DMS114 treated with DMSO at 0.1 percent for 48 hours (cell line): ENCODE data around the gene NUDT16L1.

Experiments used
- DNase-seq: peaks from one replicate; lab custom pipeline; 2025; ENCODE audit not compliant: unreplicated experiment; lab: John Stamatoyannopoulos, UW

NUDT16L1 gene

DNA sequence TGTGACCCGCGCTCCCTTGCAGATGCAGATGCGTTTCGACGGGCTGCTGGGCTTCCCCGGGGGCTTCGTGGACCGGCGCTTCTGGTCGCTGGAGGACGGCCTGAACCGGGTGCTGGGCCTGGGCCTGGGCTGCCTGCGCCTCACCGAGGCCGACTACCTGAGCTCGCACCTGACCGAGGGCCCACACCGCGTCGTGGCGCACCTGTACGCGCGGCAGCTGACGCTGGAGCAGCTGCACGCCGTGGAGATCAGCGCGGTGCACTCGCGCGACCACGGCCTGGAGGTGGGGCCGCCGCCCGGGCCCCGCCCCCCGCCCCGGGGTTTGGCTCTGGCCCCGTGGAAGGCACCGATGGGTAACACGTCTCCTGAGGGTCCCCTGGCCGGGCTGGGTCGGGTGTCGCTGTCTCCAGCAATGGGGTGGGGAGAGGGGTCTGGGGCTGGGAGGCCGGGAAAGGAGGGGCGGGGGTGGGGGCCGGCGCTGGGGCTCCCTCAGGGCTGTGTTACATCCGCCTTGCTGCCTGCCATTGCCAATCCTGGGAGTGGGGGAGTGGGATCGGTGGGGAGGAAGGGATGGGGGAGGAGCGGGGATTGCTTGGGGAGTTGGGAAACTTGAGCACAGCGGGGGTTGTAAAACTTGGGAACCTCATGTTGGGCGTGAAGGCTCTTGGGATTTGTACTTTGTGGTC is 737 bp downstream of the NUDT16L1 start:
- DNase-seq = no peak

- DNase-seq = no peak
Observed at GRCh38 chr16:4694642-4695451, 1.5 kb downstream of the NUDT16L1 start.

- DNase-seq = no peak
Observed at GRCh38 chr16:4695473-4696171, 2.3 kb downstream of the NUDT16L1 start.

DNA sequence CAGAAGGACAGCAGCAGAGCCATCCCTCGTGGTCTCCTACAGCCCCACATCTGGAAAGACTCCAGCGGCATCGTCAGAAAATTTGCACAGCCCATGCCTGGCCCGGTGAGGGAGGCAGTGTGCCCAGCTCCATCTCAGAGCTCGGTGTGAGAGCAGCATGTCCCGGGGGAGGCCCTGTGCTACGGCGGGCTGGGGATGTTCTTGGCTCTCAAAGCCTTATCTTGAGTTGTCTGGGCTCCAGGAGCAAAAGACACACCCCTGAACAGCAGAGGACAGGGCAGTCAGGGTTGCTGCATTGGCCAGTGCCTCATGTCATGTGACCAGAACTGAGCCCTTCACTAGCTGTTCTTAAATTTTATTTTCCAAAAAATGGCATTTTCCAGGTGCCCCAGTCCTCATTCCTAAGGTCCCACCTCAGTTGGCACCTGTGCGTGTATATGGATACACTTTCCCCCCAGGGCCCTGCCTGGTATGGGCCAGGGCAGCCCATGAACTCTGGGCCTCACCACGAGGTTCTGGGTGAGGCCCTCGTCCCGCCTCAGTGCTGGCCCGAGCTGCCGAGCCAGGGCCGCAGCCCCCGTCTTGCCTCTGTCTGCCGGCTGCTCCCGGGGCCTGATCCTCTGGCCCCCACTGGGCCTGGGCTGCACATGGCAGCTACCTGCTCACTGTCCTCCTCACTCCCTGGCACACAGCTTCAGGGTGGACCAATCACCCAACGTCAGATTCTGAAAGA is 3.0 kb downstream of the NUDT16L1 start:
- no peak for DNase-seq

DNA sequence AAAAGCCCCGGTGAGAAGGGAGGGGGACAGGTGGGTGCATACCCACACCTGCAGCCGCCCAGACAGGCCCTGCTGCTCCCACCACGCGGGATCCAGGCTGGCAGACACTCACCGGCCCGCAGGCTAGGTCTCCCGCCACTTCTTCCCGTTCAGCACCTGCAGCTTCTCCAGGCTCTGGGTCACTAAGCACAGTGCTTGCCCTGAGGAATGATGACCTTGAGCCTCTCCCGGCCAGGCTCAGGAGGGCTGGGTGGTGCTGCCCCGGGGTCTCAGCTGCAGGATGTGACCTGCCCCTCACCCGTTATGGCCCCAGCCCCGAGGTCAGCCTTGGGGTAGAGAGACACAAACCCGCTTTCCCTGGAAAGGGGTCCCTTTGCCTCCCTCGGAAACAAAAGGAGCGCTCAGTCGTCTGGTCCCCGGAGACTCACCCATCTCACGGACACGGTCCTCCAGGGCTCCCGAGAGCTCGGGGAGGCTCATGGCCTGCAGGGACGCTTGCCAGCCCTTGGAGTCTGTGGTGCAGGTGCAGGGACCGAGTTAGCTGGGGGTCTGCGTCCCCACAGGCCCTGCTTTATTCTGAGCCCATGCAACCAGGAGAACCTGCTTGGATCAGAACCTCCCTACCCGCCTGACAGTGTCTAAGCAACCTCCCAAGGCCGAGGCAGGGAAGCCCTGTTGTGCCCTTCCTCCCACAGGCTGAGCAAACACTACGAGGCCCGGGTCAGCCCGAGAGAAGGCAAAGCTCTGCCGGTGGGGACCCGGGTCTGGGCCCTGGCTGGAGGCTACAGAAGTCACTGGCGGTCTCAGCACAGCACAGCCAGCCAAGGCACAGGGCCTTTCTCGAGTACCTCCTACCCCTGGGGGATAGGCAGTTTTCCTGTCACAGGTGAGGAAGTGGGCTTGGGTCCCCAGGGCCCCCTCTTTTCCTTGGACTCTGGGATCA is 3.8 kb downstream of the NUDT16L1 start:
- no peak for DNase-seq

GRCh38 chr16:4697848-4698291 is 4.5 kb downstream of the NUDT16L1 start:
- no peak for DNase-seq

DNA sequence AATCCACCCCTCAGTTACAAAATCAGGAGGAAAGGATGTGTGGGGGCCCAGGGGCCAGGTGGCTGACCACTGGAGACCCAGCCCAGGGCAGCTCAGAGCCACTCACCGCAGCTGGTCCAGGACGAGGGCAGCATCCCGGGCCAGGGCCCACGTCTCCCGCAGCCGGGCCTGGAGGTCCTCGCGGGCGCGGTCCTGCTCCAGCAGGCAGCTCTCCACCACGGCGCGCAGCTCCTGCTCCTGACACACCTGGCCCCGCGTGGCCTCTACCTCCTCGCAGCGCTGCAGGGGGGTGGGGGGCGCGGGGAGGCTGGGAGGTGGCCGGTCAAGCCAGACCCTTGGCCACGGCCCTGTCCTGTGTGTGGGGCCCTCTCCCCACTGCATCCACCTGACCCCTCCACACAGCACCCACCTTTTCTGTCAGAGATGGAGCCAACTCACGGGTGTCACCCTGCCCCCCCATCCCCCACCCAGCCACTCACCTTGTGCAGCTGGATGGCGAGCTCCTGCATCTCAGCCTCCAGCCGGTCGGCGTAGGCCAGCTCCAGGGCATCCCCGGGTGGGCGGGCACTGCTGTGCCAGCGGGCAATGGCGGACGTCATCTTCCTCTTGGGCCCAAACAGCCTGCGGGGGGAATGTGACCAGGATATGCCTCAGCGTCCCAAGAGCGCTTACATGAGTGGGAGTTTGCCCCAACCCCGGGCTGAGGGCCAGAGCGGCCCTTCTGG is 5.1 kb downstream of the NUDT16L1 start:
- DNase-seq = no peak

DNA sequence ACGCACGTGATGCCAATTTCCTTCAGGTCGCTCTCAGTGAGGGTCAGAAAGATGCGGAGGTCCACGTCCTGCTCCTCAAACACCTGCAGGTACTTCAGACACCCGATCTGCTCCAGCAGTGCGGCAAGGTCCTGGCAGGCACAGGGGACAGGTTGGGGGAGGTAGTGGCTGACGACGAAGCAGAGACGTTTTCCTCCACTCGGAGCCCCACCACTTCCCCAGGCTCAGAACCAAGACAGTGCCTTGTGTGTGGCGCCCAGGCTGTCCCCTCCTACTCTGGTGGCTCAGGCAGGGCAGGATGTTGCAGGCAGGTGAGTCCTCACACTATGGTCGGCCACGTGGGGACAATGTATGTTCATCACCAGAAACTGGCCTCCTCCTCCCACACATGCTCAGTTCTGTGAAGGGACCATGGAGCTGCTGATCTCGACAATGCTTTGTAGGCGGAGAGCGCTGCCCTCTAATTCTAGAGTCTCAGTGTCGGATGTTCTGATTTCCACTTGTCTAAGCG is 5.7 kb downstream of the NUDT16L1 start:
- DNase-seq = no peak

- DNase-seq = no peak
Observed at GRCh38 chr16:4700380-4700996, 7.1 kb downstream of the NUDT16L1 start.

- no peak for DNase-seq
Observed at GRCh38 chr16:4700997-4701743, 7.8 kb downstream of the NUDT16L1 start.

DNA sequence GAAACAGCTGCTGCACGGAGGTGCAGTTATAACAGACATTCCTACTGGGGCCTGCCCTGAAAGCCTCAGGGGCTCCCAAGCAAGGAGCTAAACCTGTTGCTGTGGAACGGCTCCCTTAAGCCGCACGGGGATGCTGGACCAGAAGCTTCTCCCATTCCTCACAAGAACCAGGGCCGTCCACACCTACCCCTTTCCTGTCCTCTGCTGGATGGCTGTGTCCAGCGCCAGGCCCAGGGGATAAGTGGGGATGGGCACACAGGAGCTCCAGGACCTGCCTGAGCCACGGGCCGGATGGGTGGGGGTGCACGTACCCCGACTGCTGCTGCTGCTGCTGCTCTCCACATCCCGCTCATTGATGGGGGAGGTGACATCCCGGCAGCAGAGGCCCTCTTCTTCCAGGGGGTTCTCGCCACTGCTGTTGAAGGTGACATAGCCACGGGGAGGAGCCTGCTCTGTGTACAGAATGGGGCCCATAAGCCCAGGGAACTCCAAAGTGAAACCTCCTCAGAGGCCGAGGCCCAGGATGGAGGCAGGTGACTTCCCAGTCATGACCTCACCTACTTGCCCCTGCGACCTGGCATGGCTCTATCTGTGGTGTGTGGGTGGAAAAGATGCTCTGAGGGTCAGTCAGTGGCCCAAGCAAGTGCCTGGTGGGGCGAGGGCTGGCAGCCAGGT is 8.6 kb downstream of the NUDT16L1 start:
- DNase-seq = no peak

- DNase-seq = no peak
Observed at GRCh38 chr16:4702466-4702808, 9.1 kb downstream of the NUDT16L1 start.

- no peak for DNase-seq
Observed at GRCh38 chr16:4703906-4704305, 10.5 kb downstream of the NUDT16L1 start.

GRCh38 chr16:4704491-4704890 is 11.1 kb downstream of the NUDT16L1 start:
- DNase-seq = no peak

DNA sequence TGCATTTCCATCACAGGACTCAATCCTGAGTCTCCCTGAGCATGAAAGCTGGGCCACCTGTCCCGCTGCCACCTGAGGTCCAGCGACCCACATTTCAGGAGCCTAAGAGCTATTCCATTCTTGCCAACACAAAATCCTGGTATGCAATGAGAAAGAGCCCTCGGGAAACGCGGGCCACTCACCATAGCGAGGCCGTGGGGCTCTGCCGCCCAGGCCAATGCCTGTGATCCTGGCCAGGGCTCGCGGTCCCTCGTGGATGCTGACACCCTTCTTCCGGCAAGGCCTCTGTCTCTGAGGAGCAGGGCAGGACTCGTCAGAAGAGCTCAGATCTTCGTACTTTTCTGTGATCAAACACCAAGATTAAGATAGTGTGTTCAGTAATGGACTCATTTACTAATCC is 11.6 kb downstream of the NUDT16L1 start:
- DNase-seq = no peak

- DNase-seq = no peak
Observed at GRCh38 chr16:4706871-4707270, 13.5 kb downstream of the NUDT16L1 start.

DNA sequence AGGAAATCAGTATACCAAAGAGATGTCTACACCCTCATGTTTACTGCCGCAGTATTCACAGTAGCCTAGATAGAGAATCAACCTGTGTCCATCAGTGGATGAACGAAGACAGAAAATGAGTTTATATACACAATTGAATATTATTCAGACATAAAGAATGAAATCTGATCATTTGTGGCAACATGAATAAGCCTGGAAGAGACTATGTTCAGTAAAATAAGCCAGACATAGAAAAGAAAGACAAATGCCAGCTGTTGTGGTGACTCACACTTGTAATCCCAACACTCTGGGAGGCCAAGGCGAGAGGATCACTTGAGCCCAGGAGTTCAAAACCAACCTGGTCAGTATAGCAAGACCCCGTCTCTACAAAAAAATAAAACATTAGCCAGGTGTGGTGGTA is 16.1 kb downstream of the NUDT16L1 start:
- no peak for DNase-seq
